ENCODE results near the gene SRSF2. TPM values are rescaled to one million over a fixed set of nuclear protein-coding genes. Genes with fewer than 3 reads are reported as not detected.

SRSF2 gene
- total RNA-seq, 2 donors from 2014 or later, result 373 to 571 TPM

Other genes with a start within 250 kb of the SRSF2 start
- gene RHBDF2, start 235.9 kb downstream of the SRSF2 start, total RNA-seq, result 100 to 1,000 TPM; 156 to 234 TPM
- 1 to 10 TPM; 1.0 to 2.9 TPM for gene CYGB, start 199.6 kb downstream of the SRSF2 start, total RNA-seq
- gene PRCD, start 197.3 kb downstream of the SRSF2 start, total RNA-seq, result under 1 TPM in 1 of 2 donors, not detected in 1; 0.78 TPM
- under 1 TPM in 1 of 2 donors, not detected in 1; 0.62 TPM for gene ST6GALNAC2, start 151.5 kb downstream of the SRSF2 start, total RNA-seq
- not detected for gene ST6GALNAC1, start 93.6 kb downstream of the SRSF2 start, total RNA-seq
- gene MXRA7, start 26.4 kb downstream of the SRSF2 start, total RNA-seq, result 10 to 100 TPM; 18.1 to 19.4 TPM
- 10 to 100 TPM; 74.3 to 97.1 TPM for gene JMJD6, start 10.7 kb downstream of the SRSF2 start, total RNA-seq
- 10 to 100 TPM; 26.4 to 37.0 TPM for gene METTL23, start 10.5 kb downstream of the SRSF2 start, total RNA-seq
- gene MFSD11, start 788 bp upstream of the SRSF2 start, total RNA-seq, result 10 to 100 TPM; 18.1 to 25.5 TPM
- under 1 TPM in 1 of 2 donors, not detected in 1; 0.59 TPM for gene MGAT5B, start 131.1 kb upstream of the SRSF2 start, total RNA-seq